Gastrocnemius medialis (tissue), 4 donors: ENCODE results near the gene RASA3. TPM values are rescaled to one million over a fixed set of nuclear protein-coding genes. Genes with fewer than 3 reads are reported as not detected.
"Not testable (repeated sequence)": the region's sequence is repeated elsewhere in the genome, so short reads cannot be mapped to it uniquely, and the experiment has no call there.

Experiments
- ATAC-seq, 2 donors: fragments of 150-250 bp; one replicate each; pipeline ENCODE4 v1.9.1; 2016
- DNase-seq, 2 donors: peaks; one replicate each; pipeline ENCODE4 v3.0.0-alpha.2; 2019
- H3K27ac ChIP-seq, 4 donors: fragments of 200-600 bp; sonication (generic); 1 replicate in 1 of 4; 2 replicates in 3 of 4; pipeline ENCODE4 v1.5.1; 2016 to 2018; ENCODE audit warnings: mild to moderate bottlenecking in 2 of 4, moderate library complexity in 1 of 4
- H3K27me3 ChIP-seq, 3 donors: fragments of 200-600 bp; sonication (generic) in 2 of 3; 1 replicate in 1 of 3; 2 replicates in 2 of 3; pipeline versions ENCODE4 v1.5.1 to v1.6.0; 2016 to 2019; ENCODE audit warnings: mild to moderate bottlenecking in 1 of 3, moderate library complexity in 1 of 3
- H3K36me3 ChIP-seq, 2 donors: fragments of 200-600 bp; sonication (generic) in 1 of 2; one replicate each; pipeline ENCODE4 v1.5.1; 2017 to 2018
- H3K4me1 ChIP-seq, 2 donors: fragments of 200-600 bp; sonication (generic) in 1 of 2; one replicate each; pipeline ENCODE4 v1.5.1; 2016 to 2017; ENCODE audit warnings: mild to moderate bottlenecking in 2 of 2
- H3K4me3 ChIP-seq, 4 donors: fragments of 200-600 bp; sonication (generic) in 3 of 4; 1 replicate in 1 of 4; 2 replicates in 3 of 4; pipeline ENCODE4 v1.5.1; 2016 to 2019; ENCODE audit warnings: mild to moderate bottlenecking in 2 of 4
- H3K9me3 ChIP-seq, 3 donors: fragments of 200-600 bp; sonication (generic) in 2 of 3; 1 replicate in 1 of 3; 2 replicates in 2 of 3; pipeline ENCODE4 v1.5.1; 2016 to 2019
- POLR2A ChIP-seq, 2 donors: fragments of 450-650 bp; IDR thresholded peaks; one replicate each; pipeline ENCODE4 v1.6.1; 2017; ENCODE audit warnings: antibody characterized with exemption in 2 of 2, mild to moderate bottlenecking in 2 of 2, moderate library complexity in 2 of 2
- in situ Hi-C, 4 donors: fragments of 200-750 bp; cut with MboI; loops; one replicate each; pipeline versions ENCODE4 v1.15.0 to v1.8.0; 2017; ENCODE audit warnings: low sequenced_read_pairs in 4 of 4
- intact Hi-C: fragments of 100-400 bp; cut with DNase I; formaldehyde crosslinking; loops from one replicate; pipeline ENCODE4 v1.15.1; 2023; ENCODE audit warnings: low total_unique reads
- total RNA-seq, 4 donors: library from RNA; depleted of rRNA; stranded (reverse); fragments of >200 nt; gene quantifications; one replicate each; pipeline versions ENCODE4 v1.1.0 to v1.2.3, GENCODE V29; 2016
- TF ChIP-seq, protein P1 (sequence below), 5 experiments: fragments of 450-650 bp in 3 of 5; fragments of 200-600 bp in 2 of 5; sonication (generic) in 2 of 5; IDR thresholded peaks in 4 of 5; conservative IDR thresholded peaks in 1 of 5; 1 replicate in 4 of 5; 2 replicates in 1 of 5; pipeline ENCODE4 v1.5.1; 2016 to 2019; ENCODE audit warnings: antibody characterized with exemption in 5 of 5, mild to moderate bottlenecking in 3 of 5, moderate library complexity in 3 of 5

The RASA3 gene
- total RNA-seq, 4 donors from 2014 or later, result 3.4 to 22.2 (median 10.8) TPM

DNA sequence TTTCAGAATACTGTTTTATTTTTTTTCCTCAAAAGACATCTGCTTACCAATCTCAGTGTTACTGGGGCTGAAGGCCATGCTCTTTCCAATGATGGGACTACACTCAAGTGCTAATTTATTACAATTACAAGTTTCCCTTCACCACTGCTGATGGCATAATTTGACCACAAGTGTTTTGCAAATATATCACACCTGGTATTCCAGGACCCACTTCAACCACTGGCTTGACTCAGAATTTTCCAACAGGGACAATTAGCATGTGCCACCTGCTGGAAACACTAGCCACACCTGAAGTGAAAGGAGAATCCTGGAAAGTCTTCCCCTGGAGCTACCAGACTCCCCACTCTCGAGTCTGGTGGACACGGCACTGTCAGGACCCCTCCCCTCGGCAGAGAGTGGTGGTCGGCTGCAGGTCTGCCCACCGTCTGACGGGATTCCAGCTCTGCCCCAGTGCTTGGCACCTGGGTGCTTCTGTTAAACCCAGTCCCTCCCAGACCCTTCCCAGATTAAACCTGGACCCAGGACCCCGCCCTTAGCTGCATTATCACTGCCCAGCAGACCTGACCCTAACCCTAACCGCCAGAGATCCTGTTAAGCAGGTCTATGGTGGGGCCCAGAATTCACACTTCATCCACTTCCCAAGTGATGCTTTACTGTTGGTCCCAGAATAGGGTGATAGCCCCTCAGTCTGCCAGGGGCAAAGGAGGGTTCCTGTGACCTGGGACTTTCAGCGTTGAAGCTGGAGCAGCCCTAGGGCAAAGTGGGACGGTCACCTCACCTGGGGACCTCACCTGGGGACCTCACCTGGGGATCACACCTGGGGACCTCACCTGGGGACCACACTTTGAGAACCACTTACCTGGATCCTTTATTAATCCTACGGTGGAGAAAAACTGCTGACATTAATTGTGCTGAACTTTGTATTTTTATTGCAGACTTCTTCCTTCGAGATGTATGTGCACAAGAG, 17.6 kb upstream of the RASA3 start:
- ATAC-seq (no peak), DNase-seq (no peak)
- Histone ChIP-seq H3K27me3 (no peaks in the 10 kb centered on the region), H3K9me3 (no peaks in the 10 kb centered on the region), H3K27ac (no peak overlapping the region), H3K36me3 (no peaks in the 10 kb centered on the region), H3K4me1 (peaks cover 4 to 10% of the 10 kb centered on the region in 2 donors), H3K4me3 (no peak overlapping the region)
- in situ Hi-C loops (no loop called here), intact Hi-C loops (no loop called here)
- TF ChIP-seq, protein P1, sequence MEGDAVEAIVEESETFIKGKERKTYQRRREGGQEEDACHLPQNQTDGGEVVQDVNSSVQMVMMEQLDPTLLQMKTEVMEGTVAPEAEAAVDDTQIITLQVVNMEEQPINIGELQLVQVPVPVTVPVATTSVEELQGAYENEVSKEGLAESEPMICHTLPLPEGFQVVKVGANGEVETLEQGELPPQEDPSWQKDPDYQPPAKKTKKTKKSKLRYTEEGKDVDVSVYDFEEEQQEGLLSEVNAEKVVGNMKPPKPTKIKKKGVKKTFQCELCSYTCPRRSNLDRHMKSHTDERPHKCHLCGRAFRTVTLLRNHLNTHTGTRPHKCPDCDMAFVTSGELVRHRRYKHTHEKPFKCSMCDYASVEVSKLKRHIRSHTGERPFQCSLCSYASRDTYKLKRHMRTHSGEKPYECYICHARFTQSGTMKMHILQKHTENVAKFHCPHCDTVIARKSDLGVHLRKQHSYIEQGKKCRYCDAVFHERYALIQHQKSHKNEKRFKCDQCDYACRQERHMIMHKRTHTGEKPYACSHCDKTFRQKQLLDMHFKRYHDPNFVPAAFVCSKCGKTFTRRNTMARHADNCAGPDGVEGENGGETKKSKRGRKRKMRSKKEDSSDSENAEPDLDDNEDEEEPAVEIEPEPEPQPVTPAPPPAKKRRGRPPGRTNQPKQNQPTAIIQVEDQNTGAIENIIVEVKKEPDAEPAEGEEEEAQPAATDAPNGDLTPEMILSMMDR (IDR thresholded peaks at IDR 0.05 in 4 of 5, conservative IDR thresholded peaks at IDR 0.05 in 1 of 5), result no peak
- TF ChIP-seq POLR2A (IDR thresholded peaks at IDR 0.05), result no peak

DNA sequence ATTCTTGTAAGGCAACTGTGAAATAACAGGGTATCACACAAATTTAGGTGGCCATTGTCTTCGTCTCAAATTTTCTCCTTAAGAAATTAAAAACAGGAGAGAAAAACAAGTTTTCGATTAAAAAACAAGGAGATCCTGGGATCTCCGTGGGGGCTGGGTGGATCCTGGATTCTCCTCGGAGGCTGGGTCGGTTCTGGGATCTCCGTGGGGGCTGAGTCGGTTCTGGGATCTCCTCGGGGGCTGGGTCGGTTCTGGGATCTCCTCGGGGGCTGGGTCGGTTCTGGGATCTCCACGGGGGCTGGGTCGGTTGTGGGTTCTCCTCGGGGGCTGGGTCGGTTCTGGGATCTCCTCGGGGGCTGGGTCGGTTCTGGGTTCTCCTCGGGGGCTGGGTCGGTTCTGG, 16.5 kb upstream of the RASA3 start:
- DNase-seq, H3K27ac ChIP-seq, H3K27me3 ChIP-seq, intact Hi-C loops, in situ Hi-C loops, H3K4me3 ChIP-seq, H3K9me3 ChIP-seq, ATAC-seq, H3K36me3 ChIP-seq: not testable (repeated sequence)
- H3K4me1 ChIP-seq, result peaks cover 4 to 10% of the 10 kb centered on the region in 2 donors

DNA sequence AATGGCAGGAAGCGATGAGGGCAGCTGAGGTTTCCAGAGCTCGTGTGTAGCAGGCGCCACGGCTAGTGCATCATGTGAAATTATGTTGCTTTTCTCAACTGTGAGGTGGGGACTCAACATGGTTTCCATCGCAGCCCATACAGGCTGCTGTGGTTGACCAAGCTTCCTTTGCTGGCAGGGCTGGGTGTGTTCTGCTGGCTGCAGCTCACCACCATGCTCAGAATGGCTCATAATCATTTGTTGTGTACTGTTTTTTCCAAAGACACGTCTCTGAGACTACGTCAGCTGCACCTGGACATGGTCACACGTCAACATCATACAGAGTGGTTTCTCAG, 16.1 kb upstream of the RASA3 start:
- in situ Hi-C loops (no loop called here), intact Hi-C loops (no loop called here)
- DNase-seq, result no peak
- ATAC-seq, result no peak
- Histone ChIP-seq H3K27me3 (no peaks in the 10 kb centered on the region), H3K27ac (no peak overlapping the region), H3K36me3 (no peaks in the 10 kb centered on the region), H3K4me1 (peaks cover 4 to 14% of the 10 kb centered on the region in 2 donors), H3K4me3 (no peak overlapping the region), H3K9me3 (no peaks in the 10 kb centered on the region)
- TF ChIP-seq, protein P1 (IDR thresholded peaks at IDR 0.05 in 4 of 5, conservative IDR thresholded peaks at IDR 0.05 in 1 of 5), result no peak
- no peak for TF ChIP-seq POLR2A (IDR thresholded peaks at IDR 0.05)

DNA sequence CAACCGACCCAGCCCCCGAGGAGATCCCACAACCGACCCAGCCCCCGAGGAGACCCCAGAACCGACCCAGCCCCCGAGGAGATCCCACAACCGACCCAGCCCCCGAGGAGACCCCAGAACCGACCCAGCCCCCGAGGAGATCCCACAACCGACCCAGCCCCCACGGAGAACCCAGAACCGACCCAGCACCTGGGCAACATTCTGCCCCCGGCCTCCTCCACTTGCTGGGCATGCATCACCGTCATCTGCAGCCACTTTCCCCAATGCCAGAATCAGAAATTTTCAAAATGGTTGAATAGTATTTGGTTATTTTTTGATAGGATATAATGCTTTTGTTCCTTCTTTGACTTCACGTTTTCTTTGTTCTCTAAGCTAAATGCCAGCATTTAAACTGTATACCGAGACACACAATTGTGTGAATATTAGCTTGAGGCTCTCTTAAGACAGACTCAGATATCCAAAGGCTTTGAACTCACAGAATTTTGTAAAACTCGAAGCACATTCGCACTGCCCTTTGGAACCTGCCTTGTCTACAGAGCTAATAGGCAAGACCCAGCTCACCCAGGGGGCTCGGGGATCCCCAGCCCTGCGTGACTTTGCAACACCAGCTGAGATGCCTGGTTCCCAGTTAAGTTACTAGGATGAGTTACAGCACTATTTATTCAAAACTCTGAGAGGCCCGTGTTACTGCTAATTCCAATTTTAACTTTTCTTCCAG, 15.5 kb upstream of the RASA3 start:
- Histone ChIP-seq H3K9me3 (no peaks in the 10 kb centered on the region), H3K4me3 (no peak overlapping the region), H3K27me3 (no peaks in the 10 kb centered on the region), H3K27ac (no peak overlapping the region), H3K4me1 (peaks cover 4 to 18% of the 10 kb centered on the region in 2 donors), H3K36me3 (no peaks in the 10 kb centered on the region)
- no peak for DNase-seq
- intact Hi-C loops, result no loop called here
- in situ Hi-C loops, result no loop called here
- TF ChIP-seq, protein P1 (IDR thresholded peaks at IDR 0.05 in 4 of 5, conservative IDR thresholded peaks at IDR 0.05 in 1 of 5), result no peak
- TF ChIP-seq POLR2A (IDR thresholded peaks at IDR 0.05), result no peak
- no peak for ATAC-seq

DNA sequence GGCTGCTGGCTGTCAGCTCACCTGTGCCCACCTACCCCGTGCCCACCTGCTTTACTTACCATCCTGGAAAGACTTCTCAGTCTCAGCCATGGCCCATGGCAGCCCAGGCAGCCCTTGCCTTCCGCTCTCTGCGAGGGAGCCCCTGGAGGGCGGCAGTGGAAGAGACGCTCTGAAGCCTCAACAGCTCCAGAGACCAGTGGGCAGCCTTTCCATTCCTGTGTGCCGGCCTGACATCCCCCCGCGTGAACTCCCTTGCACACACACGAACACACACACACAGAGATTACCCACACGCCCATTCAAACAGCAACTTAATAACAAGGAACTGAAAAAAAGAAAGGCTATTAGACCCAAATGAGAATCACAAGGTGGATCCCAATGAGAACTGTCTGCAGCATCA, 14.2 kb upstream of the RASA3 start:
- Histone ChIP-seq H3K27ac (no peak overlapping the region), H3K36me3 (no peaks in the 10 kb centered on the region), H3K27me3 (no peaks in the 10 kb centered on the region), H3K9me3 (no peaks in the 10 kb centered on the region), H3K4me1 (peaks cover 3 to 20% of the 10 kb centered on the region in 2 donors), H3K4me3 (no peak overlapping the region)
- TF ChIP-seq, protein P1 (IDR thresholded peaks at IDR 0.05 in 4 of 5, conservative IDR thresholded peaks at IDR 0.05 in 1 of 5), result no peak
- TF ChIP-seq POLR2A (IDR thresholded peaks at IDR 0.05), result no peak
- no peak for DNase-seq
- in situ Hi-C loops, result no loop called here
- ATAC-seq, result no peak
- intact Hi-C loops, result no loop called here
